Suppressor macrophage treated with lipopolysaccharide for 4 hours (primary cell): Measurements from ENCODE around the gene TTC21A.

Experiments used
- DNase-seq: peaks from one replicate; pipeline ENCODE4 v3.0.0-alpha.2; 2020

The TTC21A gene

DNA sequence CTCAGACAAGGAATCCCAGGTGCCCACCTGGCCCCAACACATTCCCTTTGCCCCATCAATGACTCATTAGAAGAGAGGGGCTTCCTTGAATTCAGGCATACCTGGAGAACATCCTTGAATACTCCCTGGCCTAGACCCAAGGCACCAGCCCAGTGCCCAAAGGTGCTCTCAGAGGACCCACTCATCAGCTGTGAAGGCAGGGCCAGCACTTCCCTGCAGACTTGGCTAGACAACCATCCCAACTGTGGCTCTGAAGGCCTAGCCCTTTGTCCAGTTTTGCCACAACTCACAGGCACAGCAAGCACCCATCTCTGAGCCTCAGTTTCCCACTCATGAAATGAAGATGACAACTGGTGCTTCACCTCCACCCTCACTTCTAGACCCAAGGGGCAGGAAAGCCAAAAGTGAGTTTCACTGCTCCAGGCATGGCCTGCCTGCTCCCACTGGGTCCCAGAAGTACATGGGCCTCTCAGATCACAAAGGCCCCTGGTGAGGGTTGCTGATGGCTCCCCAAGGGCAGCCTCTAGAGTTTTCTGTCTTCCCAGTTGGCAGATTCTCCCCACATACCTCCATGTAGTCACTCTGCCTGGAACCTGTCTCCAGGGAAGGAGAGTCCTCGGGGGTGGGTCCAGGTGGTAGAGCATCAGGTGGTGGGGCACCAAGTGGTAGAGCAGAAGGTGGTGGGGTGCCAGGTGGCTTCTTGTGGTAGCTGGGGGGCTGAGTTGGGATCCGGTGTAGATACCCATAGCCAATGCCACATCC is 7.6 kb upstream of the TTC21A start:
- DNase-seq, result no peak

DNA sequence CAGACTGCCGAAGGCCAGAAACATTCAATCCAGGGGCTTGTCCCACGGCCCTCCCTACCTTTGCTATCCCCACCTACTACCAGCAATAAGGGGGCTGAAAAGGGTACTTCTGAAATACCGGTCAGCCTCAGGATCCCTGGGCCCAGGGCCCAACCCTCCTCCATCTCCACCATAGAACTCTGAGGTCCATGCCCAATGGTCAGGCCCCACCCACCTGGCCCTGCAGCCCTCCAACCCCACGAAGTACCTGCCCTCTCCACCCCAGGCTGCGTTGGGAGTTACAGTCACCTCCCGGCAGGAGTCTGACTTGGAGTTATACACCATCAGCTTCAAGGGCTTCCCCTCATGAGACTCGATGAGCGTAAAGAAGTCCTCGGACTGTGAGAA is 7.0 kb upstream of the TTC21A start:
- DNase-seq, result no peak

GRCh38 chr3:39101022-39101689 is 6.3 kb upstream of the TTC21A start:
- peak; percentile 61 for DNase-seq

DNA sequence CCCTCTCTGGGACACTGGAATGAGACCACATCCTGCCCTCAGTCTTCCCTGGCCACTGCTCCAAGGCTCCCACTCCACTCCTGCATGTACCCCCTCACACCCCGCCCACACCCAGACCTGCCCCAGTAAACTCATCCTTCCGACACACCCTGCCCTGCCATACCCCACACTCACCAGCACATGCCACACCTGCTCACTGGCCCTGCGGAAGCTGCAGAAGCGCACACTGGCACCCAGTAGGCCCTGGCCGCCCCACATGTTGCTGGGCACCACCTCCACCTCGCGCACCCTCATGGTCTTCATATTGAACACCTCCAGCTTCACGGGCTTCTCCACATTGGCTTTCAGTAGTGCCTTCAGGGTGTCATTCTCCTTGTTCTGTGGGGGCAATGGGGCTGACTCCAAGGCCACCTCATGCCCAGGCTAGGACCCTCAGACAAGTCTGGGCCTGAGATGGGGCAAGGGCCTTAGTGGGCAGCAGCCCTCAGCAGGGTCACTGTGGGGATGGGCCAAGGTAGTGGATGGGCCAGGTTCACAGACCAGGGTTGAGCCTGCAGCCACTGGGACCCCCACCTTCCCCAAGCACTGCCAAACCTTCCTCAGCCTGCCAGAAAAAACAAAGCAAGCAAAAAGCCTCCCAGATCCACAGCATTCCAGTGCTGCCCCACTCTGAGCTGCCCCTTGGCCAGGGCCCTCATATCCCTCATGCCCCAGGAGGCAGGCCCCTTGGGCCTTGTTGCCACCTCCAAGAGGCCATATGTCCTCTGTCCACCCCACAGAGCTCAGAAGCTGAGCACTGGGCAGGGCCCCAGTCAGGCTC is 4.8 kb upstream of the TTC21A start:
- no peak for DNase-seq

DNA sequence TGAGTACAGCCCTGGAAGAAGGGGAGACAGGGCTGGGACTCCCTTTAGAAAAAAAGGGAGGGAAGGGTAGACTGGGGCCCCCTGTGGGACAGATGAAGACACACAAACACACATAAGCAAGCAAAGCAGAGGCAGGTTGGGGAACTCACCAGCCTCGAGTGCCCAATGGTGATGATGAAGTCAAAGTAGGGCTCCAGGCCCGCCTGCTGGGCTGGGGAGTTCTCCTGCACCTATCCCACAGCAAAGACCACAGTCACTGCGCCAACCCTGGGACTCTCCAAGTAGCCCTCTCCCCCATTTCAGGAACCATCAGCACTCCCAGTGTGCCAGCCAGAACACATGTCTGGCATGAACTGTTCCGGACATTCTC is 4.2 kb upstream of the TTC21A start:
- no peak for DNase-seq

GRCh38 chr3:39103791-39104552 is 3.5 kb upstream of the TTC21A start:
- no peak for DNase-seq

- no peak for DNase-seq
These were observed 2.4 kb upstream of the TTC21A start for GRCh38 chr3:39104961-39105686.

GRCh38 chr3:39105687-39106063 is 1.8 kb upstream of the TTC21A start:
- no peak for DNase-seq

DNA sequence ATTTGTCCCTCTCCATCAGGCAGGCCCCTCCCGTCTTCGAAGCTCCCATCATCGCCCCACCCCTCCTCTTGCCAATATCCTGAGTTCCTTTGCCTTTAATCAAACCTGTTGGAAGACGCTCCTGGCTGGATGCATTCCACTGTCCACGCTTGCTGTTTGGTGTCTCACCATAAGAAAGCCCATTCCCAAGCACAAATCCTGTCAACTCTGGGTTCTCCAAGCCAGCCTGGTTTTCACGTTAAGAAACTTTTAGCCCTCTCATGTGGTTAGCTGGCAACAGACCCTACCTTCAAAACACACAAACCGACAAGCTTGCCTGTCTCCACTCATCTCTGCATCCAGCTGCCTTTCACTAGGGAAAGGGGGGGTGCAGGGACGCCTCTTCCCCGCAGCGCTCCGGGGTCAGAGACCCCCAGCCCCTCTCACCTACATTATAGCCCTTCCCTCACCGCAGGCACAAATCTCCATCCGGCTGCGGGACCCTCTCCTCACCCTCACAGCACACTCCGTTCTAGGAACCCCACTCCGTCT is 1.1 kb upstream of the TTC21A start:
- no peak for DNase-seq

- DNase-seq, result peak; percentile 51
These were observed 561 bp upstream of the TTC21A start for GRCh38 chr3:39106851-39107387.

DNA sequence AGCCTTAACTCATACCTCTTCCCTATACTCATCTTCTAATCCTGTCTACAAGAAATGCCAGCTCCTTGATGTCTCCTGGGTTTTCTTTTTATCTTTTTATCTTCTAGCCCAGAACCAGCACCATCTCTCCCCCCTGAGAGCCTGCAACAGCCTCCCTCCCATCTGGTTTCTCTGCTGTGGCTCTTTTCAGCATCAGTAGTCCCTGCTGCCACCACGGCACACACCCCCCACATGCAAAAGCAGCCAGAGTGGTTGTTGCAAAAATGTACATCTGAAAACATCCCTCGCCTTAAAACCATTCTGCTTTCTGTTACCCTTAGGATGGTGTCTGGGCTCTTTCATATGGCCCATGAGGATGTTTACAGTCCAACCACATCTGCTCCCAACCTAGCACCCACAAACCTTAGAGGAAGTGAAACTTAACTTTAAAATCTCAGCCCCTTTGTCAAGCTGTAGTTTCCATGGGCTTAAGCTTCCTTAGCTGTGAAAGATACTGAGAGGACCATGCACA is 775 bp downstream of the TTC21A start:
- peak; percentile 50 for DNase-seq

GRCh38 chr3:39109086-39109485 is 1.6 kb downstream of the TTC21A start:
- no peak for DNase-seq

DNA sequence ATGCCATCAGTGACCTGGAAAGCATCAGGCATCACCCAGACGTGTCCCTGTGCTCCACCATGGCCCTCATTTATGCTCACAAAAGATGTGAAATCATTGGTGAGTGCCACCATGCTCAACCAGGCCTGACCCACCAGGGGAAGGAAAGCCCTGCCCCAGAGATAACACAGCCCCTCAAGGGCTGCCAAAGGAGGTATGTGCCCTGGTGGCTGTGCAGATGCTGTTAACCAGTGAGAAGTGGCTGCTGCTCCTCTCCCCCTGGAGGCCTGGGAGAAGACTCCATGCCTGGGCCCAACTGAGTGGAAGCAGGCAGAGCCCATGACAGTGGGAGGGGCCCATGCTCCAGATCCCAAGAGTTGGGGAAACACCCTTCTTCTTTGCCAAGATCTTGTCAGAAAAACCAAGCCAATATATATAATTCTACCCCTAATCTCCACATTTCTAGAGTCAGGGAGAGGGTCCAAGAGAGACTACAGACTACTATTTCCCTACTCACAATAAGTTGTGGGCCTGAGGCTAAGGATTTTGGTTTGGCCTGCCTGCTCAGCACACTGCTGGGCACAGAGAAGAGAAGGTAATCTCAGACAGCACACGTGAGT is 2.7 kb downstream of the TTC21A start:
- DNase-seq, result no peak

- no peak for DNase-seq
These were observed 4.6 kb downstream of the TTC21A start for GRCh38 chr3:39112113-39112512.

DNA sequence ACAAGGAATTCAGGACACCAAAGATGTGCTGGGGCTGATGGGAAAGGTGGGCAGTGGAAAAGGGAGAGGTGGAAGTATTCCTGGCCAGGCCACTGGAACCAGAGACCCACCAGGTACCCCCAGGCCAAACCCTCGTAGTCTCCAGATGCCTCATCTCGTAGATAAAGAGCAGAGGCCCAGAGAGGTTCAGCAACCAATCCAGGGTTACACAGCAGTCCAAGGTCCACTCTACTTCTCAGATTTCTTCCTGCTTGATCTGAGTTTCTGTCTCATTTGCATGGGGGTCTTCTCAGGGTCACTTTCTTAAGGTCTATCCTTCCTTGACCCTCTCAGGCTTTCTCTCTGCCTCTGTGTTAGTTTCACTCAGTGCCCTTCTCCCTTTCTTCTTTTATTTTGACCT is 5.1 kb downstream of the TTC21A start:
- DNase-seq, result no peak

GRCh38 chr3:39113291-39113690 is 5.8 kb downstream of the TTC21A start:
- no peak for DNase-seq

DNA sequence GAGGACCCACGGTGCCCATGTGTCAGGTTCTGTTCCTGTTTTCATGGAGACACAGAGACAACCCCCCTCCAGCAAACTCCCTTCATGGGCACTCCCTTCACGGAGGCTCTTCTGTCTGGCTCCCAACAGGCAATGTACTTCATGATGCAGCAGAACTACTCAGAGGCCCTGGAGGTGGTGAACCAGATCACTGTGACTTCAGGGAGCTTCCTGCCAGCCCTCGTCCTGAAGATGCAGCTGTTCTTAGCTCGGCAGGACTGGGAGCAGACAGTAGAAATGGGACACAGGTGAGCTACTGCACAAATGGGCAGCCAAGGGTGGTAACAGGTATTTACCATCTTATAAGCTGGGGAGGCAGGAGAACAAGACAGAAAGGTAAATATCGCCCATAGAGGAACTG is 7.0 kb downstream of the TTC21A start:
- no peak for DNase-seq

DNA sequence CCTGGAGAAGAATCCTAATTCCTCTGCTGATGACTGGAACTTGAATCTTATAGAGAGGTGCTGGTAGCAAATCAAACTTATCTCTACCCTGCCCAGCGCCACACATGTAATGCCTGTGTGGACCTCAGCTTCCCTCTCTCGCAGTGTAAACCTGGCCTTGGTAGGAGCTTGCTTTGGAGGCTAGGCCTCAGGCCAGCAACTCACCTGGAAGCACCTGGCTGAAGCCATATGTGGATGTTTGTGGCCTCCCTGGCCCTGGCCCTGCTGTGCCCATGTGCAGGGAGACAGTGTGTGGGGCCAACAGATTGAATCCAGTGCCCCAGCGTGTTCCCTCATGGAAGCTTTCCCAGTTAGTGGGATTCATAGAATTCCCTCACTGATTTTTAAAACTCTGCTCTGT is 8.4 kb downstream of the TTC21A start:
- DNase-seq, result no peak

- DNase-seq, result no peak
These were observed 10.6 kb downstream of the TTC21A start for GRCh38 chr3:39118079-39118478.

- no peak for DNase-seq
These were observed 11.6 kb downstream of the TTC21A start for GRCh38 chr3:39118931-39119660.

DNA sequence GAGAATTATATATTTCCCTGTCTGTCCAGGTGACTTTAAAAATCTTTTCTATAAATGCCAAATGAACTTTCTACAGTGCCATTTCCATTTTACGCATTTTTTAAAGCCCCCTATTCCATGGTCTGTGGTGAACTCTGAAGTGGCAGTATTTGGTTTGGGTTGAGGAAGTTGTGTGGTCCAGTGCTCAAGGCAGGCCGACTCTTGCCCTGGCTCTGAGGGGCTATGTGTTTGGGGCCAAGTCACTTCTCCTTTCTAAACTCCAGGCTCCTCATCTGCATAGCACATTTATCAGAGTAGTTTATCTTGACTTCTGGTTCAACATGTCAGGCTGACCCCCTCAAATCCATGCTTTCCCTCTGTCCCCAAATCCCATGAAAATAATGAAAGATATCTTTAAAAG is 14.1 kb downstream of the TTC21A start:
- no peak for DNase-seq
